Measurements from ENCODE around the gene MED13L. TPM values are rescaled to one million over a fixed set of nuclear protein-coding genes. Genes with fewer than 3 reads are reported as not detected.

Gene MED13L
- total and polyA plus RNA-seq, 2 of the 8 experiments (the other 6 are each of a cell fraction or from before 2014, with no cell fraction given) = 15.9 to 51.7 TPM

- TF ChIP-seq GABPA (IDR thresholded peaks at IDR 0.05; ENCODE audit: borderline replicate concordance, insufficient read depth, low read length) (no peak), ZNF274 (IDR thresholded peaks at IDR 0.05; ENCODE audit: borderline replicate concordance, extremely low read depth, low read length) (no peak)
Measured at GRCh38 chr12:116106870-116107269, 170.6 kb downstream of the MED13L start (continued).
